ENCODE data around the gene ZDHHC13. TPM values are rescaled to one million over a fixed set of nuclear protein-coding genes. Genes with fewer than 3 reads are reported as not detected.

Gene ZDHHC13
- total RNA-seq, 1 donor from 2014 or later = 13.9 TPM

GRCh38 chr11:19204836-19205235 is 87.9 kb downstream of the ZDHHC13 start:
- DNase-seq (ENCODE audit: low read depth in 2 of 2) = no peak

DNA sequence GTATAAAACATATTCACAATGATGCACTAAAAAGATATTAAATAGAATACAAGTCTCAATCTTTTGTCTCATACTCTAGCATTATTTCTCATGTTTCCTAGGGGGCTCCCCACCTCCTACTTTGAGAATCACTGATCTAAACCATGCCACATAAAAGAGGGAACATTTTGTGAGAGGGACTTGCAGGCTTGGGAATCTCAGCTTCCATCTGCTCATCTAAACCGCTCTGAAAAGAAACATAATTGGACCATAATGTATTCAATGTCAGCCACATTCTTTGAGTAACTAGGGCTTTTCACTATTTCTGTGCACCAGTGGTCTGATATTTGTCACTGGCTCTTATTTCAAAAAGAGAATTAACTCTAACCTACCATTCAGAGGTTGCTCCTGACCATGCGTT is 91.2 kb downstream of the ZDHHC13 start:
- no peak for DNase-seq (ENCODE audit: low read depth in 2 of 2)

DNA sequence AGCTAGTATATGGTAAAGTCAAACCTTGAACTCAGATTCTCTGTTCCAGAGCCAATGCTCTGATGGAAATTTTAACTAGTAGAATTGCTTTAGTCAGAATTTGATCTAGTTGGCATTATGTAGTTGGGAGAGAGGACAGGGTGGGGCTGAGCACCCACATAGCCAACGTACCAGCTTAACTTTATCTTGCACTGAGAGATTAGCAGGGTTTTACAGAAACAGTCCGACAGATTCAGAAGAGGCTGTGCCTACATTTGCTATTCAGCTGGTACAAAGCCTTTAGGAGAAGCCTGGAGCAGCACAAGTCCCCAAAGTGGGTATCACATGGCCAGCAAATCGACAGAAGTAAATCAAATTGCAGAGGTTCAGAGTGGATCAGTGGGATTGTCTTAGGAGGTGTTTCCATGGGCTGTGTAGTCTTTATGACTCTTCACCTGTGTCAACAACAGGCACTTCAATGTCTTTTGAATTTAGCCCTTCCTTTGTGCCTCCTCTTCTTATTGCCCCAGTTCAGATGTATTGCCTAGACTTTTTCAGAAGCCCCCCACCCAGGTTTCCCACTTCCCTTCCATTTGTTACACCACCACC is 92.1 kb downstream of the ZDHHC13 start:
- DNase-seq (ENCODE audit: low read depth in 2 of 2) = no peak

- no peak for DNase-seq (ENCODE audit: low read depth in 2 of 2)
Measured at GRCh38 chr11:19209617-19210370, 92.8 kb downstream of the ZDHHC13 start.

DNA sequence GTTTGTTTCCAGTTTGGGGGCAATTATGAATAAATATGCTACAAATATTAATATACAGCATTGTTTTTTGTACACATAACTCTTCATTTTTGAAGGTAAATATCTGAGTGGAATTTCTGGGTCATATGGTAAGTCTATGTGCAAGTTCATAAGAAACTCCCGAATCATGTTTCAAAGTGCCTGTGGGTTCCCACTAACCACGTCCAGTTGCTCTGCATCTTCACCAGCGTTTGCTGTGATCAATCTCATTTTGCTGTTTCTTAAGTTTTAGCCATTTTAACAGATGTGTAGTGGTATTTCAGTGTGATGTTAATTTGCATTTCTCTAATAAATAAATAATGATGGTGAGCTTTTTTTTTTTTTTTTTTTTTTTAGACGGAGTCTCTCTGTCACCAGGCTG is 99.1 kb downstream of the ZDHHC13 start:
- DNase-seq (ENCODE audit: low read depth in 2 of 2) = no peak

GRCh38 chr11:19216709-19217374 is 99.9 kb downstream of the ZDHHC13 start:
- DNase-seq (ENCODE audit: low read depth in 2 of 2) = peak in 1 of 2 donors; percentile 12

DNA sequence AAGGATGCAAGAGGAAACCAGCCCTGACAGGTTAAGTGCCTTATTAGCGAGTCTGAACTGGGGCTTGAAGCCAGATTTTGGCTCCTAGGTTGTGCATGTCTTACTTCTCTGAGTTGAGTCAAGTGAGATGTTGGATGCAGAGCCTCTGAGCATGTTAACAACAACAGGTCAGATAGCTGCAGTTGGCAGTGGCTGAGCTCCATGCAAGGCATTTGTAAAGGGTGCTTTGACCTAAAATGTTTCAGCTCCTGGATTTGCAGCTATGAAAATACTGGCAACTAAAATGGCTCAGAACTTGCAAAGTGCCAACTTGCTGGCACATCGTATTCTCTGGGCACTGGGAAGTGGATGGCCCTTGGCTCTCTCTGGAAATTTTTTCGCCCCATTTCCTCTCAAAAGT is 101.2 kb downstream of the ZDHHC13 start:
- DNase-seq (ENCODE audit: low read depth in 2 of 2) = no peak

- no peak for DNase-seq (ENCODE audit: low read depth in 2 of 2)
Measured at GRCh38 chr11:19218786-19219460, 102.0 kb downstream of the ZDHHC13 start.

DNA sequence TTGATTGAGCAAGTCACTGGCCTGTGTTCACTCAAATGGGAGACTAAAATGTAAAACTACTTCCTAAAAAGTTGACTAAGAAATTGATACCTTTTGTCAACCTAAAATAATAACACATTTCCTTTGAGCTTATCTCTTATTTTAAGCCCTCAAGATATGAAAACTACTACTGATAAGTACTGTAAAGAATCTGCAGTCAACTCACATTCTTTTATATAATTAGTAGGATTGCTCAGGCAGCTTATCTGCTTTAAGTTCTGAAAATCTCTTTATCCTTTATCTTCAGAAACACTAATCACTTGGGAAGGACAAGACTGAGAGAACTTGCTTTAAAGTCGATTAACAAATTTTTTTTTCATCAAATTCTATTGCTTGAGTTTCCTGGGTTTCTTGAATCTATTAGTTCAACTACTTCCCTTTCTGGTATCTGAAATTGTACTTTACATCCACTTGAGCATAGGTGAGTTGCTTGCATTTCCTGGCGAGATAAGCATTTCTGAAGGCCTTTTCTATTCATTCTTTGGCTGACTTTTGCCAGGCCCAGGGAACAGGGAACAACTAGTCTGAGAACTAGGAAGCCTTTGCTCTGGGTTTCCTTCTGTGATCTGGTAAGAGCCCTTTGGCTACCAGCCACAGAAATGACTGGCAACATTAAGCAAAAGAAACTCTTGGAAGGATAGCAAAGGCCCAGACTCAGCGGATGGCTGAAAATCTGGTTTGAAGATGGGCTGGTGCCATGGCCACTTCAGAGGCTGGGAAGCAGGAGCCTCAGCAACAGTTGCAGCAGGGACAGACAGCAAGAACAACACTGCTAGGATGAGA is 104.1 kb downstream of the ZDHHC13 start:
- peak in 1 of 2 donors; percentile 10 for DNase-seq (ENCODE audit: low read depth in 2 of 2)

GRCh38 chr11:19225123-19225522 is 108.2 kb downstream of the ZDHHC13 start:
- DNase-seq (ENCODE audit: low read depth in 2 of 2) = no peak

DNA sequence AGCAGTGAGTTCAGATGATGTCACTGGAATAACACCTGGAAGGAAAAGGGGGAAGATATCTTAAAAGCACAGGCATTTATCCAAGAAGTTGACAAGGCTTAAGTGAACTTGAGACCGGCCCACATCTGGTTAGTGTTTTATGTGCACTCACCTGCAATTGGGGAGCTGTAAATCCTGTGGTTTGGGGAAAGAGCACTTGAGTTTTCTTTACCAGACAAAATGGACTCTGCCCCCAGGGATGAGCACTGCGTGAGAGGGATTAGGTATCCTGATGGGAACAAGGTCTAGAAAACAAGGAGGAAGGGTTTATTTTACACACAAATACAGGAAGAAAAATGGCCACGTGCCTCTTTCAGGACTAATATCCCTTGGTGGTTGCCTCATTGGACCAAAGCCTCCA is 108.6 kb downstream of the ZDHHC13 start:
- no peak for DNase-seq (ENCODE audit: low read depth in 2 of 2)

Other genes with a start within 250 kb of the ZDHHC13 start
- not detected in 2 replicates for gene MRGPRX1, start 177.8 kb upstream of the ZDHHC13 start, total RNA-seq
- gene MRGPRX2, start 56.5 kb upstream of the ZDHHC13 start, total RNA-seq = not detected in 2 replicates
- not detected in 2 replicates for gene CSRP3, start 84.8 kb downstream of the ZDHHC13 start, total RNA-seq
- 0.20 and 0.44 TPM in 2 replicates for gene E2F8, start 123.8 kb downstream of the ZDHHC13 start, total RNA-seq